Gastrocnemius medialis (tissue), 4 donors: Measurements from ENCODE around the gene SUCLG2. TPM values are rescaled to one million over a fixed set of nuclear protein-coding genes. Genes with fewer than 3 reads are reported as not detected.

Experiments
- ATAC-seq, 2 donors: fragments of 150-250 bp; one replicate each; pipeline ENCODE4 v1.9.1; 2016
- DNase-seq, 2 donors: peaks; one replicate each; pipeline ENCODE4 v3.0.0-alpha.2; 2019
- H3K27ac ChIP-seq, 4 donors: fragments of 200-600 bp; sonication (generic); 1 replicate in 1 of 4; 2 replicates in 3 of 4; pipeline ENCODE4 v1.5.1; 2016 to 2018; ENCODE audit warnings: mild to moderate bottlenecking in 2 of 4, moderate library complexity in 1 of 4
- H3K27me3 ChIP-seq, 3 donors: fragments of 200-600 bp; sonication (generic) in 2 of 3; 1 replicate in 1 of 3; 2 replicates in 2 of 3; pipeline versions ENCODE4 v1.5.1 to v1.6.0; 2016 to 2019; ENCODE audit warnings: mild to moderate bottlenecking in 1 of 3, moderate library complexity in 1 of 3
- H3K36me3 ChIP-seq, 2 donors: fragments of 200-600 bp; sonication (generic) in 1 of 2; one replicate each; pipeline ENCODE4 v1.5.1; 2017 to 2018
- H3K4me1 ChIP-seq, 2 donors: fragments of 200-600 bp; sonication (generic) in 1 of 2; one replicate each; pipeline ENCODE4 v1.5.1; 2016 to 2017; ENCODE audit warnings: mild to moderate bottlenecking in 2 of 2
- H3K4me3 ChIP-seq, 4 donors: fragments of 200-600 bp; sonication (generic) in 3 of 4; 1 replicate in 1 of 4; 2 replicates in 3 of 4; pipeline ENCODE4 v1.5.1; 2016 to 2019; ENCODE audit warnings: mild to moderate bottlenecking in 2 of 4
- H3K9me3 ChIP-seq, 3 donors: fragments of 200-600 bp; sonication (generic) in 2 of 3; 1 replicate in 1 of 3; 2 replicates in 2 of 3; pipeline ENCODE4 v1.5.1; 2016 to 2019
- POLR2A ChIP-seq, 2 donors: fragments of 450-650 bp; IDR thresholded peaks; one replicate each; pipeline ENCODE4 v1.6.1; 2017; ENCODE audit warnings: antibody characterized with exemption in 2 of 2, mild to moderate bottlenecking in 2 of 2, moderate library complexity in 2 of 2
- in situ Hi-C, 4 donors: fragments of 200-750 bp; cut with MboI; loops; one replicate each; pipeline versions ENCODE4 v1.15.0 to v1.8.0; 2017; ENCODE audit warnings: low sequenced_read_pairs in 4 of 4
- intact Hi-C: fragments of 100-400 bp; cut with DNase I; formaldehyde crosslinking; loops from one replicate; pipeline ENCODE4 v1.15.1; 2023; ENCODE audit warnings: low total_unique reads
- total RNA-seq, 4 donors: library from RNA; depleted of rRNA; stranded (reverse); fragments of >200 nt; gene quantifications; one replicate each; pipeline versions ENCODE4 v1.1.0 to v1.2.3, GENCODE V29; 2016
- TF ChIP-seq, protein P1 (sequence below), 5 experiments: fragments of 450-650 bp in 3 of 5; fragments of 200-600 bp in 2 of 5; sonication (generic) in 2 of 5; IDR thresholded peaks in 4 of 5; conservative IDR thresholded peaks in 1 of 5; 1 replicate in 4 of 5; 2 replicates in 1 of 5; pipeline ENCODE4 v1.5.1; 2016 to 2019; ENCODE audit warnings: antibody characterized with exemption in 5 of 5, mild to moderate bottlenecking in 3 of 5, moderate library complexity in 3 of 5

Gene SUCLG2
- total RNA-seq, 4 donors from 2014 or later, result 64.3 to 106 (median 73.2) TPM

DNA sequence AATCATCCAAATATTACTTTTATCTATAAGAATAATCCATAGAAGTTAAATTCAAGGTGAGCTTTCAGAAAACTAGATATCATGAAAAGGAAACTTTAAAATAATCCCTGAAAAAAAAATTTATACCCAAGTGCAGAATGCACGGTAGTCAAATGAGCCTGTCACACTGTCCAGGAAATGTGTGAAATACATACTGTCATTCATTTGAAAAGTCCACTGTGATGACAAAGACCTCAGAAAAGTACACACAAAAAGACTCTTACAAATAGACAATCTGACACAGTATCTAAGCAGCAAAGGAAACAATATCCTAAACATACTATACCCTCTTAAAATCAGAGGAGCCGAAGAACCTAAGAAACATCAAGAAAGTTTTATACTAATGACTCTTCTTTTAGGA is 29.7 kb downstream of the SUCLG2 start:
- TF ChIP-seq POLR2A (IDR thresholded peaks at IDR 0.05), result no peak
- TF ChIP-seq, protein P1, sequence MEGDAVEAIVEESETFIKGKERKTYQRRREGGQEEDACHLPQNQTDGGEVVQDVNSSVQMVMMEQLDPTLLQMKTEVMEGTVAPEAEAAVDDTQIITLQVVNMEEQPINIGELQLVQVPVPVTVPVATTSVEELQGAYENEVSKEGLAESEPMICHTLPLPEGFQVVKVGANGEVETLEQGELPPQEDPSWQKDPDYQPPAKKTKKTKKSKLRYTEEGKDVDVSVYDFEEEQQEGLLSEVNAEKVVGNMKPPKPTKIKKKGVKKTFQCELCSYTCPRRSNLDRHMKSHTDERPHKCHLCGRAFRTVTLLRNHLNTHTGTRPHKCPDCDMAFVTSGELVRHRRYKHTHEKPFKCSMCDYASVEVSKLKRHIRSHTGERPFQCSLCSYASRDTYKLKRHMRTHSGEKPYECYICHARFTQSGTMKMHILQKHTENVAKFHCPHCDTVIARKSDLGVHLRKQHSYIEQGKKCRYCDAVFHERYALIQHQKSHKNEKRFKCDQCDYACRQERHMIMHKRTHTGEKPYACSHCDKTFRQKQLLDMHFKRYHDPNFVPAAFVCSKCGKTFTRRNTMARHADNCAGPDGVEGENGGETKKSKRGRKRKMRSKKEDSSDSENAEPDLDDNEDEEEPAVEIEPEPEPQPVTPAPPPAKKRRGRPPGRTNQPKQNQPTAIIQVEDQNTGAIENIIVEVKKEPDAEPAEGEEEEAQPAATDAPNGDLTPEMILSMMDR (IDR thresholded peaks at IDR 0.05 in 4 of 5, conservative IDR thresholded peaks at IDR 0.05 in 1 of 5), result no peak
- Histone ChIP-seq H3K4me1 (peaks cover 0 to 16% of the 10 kb centered on the region in 2 donors), H3K36me3 (peaks cover 0 to 7% of the 10 kb centered on the region in 2 donors), H3K9me3 (no peaks in the 10 kb centered on the region), H3K27ac (no peak overlapping the region), H3K27me3 (no peaks in the 10 kb centered on the region), H3K4me3 (no peak overlapping the region)
- DNase-seq (no peak), ATAC-seq (no peak)
- in situ Hi-C loops, result no loop called here
- intact Hi-C loops, result no loop called here

DNA sequence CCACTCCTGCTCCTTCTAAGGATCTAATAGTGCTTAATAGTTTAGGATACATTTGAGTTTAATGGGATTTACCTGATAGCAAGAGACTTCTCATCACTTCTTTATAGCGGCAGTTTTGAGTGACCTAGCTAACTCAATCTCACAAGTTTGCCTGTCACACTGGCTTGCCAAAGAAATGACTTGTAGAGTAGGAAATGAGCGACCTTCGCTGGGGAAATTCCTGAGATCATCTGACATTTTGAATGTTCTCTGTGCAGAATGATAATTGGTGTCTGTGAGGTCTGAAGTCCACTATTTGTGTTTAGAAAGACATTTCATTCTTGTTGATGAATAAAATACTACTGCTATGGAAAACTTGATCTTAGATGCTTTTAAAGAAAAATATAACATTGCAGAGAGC is 30.3 kb downstream of the SUCLG2 start:
- Histone ChIP-seq H3K36me3 (peaks cover 0 to 7% of the 10 kb centered on the region in 2 donors), H3K4me1 (peaks cover 0 to 11% of the 10 kb centered on the region in 2 donors), H3K9me3 (no peaks in the 10 kb centered on the region), H3K27ac (no peak overlapping the region), H3K4me3 (no peak overlapping the region), H3K27me3 (no peaks in the 10 kb centered on the region)
- intact Hi-C loops (no loop called here), in situ Hi-C loops (no loop called here)
- TF ChIP-seq, protein P1 (IDR thresholded peaks at IDR 0.05 in 4 of 5, conservative IDR thresholded peaks at IDR 0.05 in 1 of 5), result no peak
- no peak for TF ChIP-seq POLR2A (IDR thresholded peaks at IDR 0.05)
- ATAC-seq (no peak), DNase-seq (no peak)

DNA sequence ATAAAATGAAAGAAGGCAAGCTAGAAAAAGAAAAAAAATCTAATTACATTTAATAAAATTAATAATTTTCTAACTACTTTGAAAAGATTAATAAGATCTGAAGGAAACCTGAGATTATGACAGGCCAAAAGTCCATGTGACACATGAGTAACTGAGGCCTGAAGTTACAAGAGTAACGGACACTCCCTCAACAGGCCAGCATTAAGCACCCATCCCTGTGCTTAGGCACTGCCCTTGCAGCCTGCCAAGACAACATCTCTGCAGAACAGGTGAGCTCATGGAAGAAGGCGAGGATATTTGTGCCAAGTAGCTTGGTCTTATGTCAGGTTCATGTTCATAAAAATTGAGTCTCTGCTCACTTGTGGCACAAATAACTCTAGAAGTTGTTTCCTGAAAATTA is 31.8 kb downstream of the SUCLG2 start:
- peaks cover 0 to 7% of the 10 kb centered on the region in 2 donors for H3K36me3 ChIP-seq

DNA sequence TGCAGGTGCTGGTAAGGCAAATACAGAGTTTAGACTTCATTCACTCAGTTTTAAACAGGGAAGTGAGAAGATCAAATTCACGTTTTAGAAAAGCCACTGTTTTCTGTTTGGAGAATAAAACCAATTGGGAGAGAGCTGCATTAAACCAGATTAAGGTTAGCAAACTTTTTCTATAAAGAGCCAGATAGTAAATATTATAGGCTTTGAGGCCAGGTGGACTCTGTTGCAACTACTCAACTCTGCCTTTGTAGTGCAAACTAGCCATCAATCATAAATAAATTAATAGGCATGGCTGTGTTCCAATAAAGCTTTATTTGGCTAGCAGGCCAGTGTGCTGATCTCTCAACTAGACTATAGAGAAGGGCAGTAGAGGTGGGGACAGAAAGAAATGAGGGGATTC is 33.5 kb downstream of the SUCLG2 start:
- DNase-seq (no peak), ATAC-seq (no peak)
- Histone ChIP-seq H3K27ac (no peak overlapping the region), H3K27me3 (no peaks in the 10 kb centered on the region), H3K4me1 (peaks cover 0 to 9% of the 10 kb centered on the region in 2 donors), H3K9me3 (no peaks in the 10 kb centered on the region), H3K36me3 (peaks cover 0 to 7% of the 10 kb centered on the region in 2 donors), H3K4me3 (no peak overlapping the region)
- intact Hi-C loops (no loop called here), in situ Hi-C loops (no loop called here)
- TF ChIP-seq POLR2A (IDR thresholded peaks at IDR 0.05), result no peak
- TF ChIP-seq, protein P1 (IDR thresholded peaks at IDR 0.05 in 4 of 5, conservative IDR thresholded peaks at IDR 0.05 in 1 of 5), result no peak

More for the DNA sequence above, 31.8 kb downstream of the SUCLG2 start:
- Histone ChIP-seq H3K27me3 (no peaks in the 10 kb centered on the region), H3K9me3 (no peaks in the 10 kb centered on the region), H3K27ac (no peak overlapping the region), H3K4me3 (no peak overlapping the region), H3K4me1 (peaks cover 0 to 9% of the 10 kb centered on the region in 2 donors)
- no peak for TF ChIP-seq POLR2A (IDR thresholded peaks at IDR 0.05)
- TF ChIP-seq, protein P1 (IDR thresholded peaks at IDR 0.05 in 4 of 5, conservative IDR thresholded peaks at IDR 0.05 in 1 of 5), result no peak
- no peak for DNase-seq
- intact Hi-C loops, result no loop called here
- ATAC-seq, result peak in 1 of 2 donors; percentile 49
- in situ Hi-C loops, result no loop called here

DNA sequence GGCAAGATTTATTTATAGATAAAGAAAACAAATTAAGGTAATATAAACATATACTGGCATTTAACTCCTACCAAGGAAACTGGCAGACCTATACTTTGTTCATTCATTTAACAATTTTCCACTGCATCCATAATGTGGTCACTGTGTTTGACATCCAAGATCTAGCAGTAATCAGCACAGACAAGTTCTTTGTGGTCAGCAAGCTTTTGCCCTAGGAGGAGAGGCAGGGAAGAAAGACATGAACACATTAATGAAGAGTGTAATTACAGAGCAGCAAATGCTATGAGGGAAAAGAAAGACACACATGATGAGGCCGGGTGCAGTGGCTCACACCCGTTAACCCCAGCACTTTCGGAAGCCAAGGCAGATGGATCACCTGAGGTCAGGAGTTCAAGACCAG is 34.4 kb downstream of the SUCLG2 start:
- Histone ChIP-seq H3K27ac (no peak overlapping the region), H3K27me3 (no peaks in the 10 kb centered on the region), H3K4me3 (no peak overlapping the region), H3K9me3 (no peaks in the 10 kb centered on the region), H3K36me3 (peaks cover 0 to 7% of the 10 kb centered on the region in 2 donors), H3K4me1 (peaks cover 0 to 8% of the 10 kb centered on the region in 2 donors)
- in situ Hi-C loops (no loop called here), intact Hi-C loops (no loop called here)
- DNase-seq (no peak), ATAC-seq (no peak)
- TF ChIP-seq POLR2A (IDR thresholded peaks at IDR 0.05), result no peak
- TF ChIP-seq, protein P1 (IDR thresholded peaks at IDR 0.05 in 4 of 5, conservative IDR thresholded peaks at IDR 0.05 in 1 of 5), result no peak
